Common myeloid progenitor, CD34-positive (primary cell): Measurements from ENCODE around the gene METTL16.

Experiments used
- CTCF ChIA-PET: fragments of 350-600 bp; sonication (Branson Sonifier 250); formaldehyde crosslinking; loops from one replicate; lab custom pipeline; 2021; ENCODE audit warnings: antibody characterized with exemption; lab: Charles Lee
- POLR2A ChIA-PET: fragments of 350-600 bp; sonication (Branson Sonifier 250); formaldehyde crosslinking; loops from one replicate; lab custom pipeline; 2021; ENCODE audit warnings: antibody characterized with exemption; lab: Charles Lee
- DNase-seq, 3 donors: peaks; one replicate each; pipeline versions ENCODE4 v3.0.0 to v3.0.0-alpha.2; 2013
- H3K27ac ChIP-seq, 2 experiments: 1 replicate in 1 of 2; 2 replicates in 1 of 2; pipeline ENCODE4 v1.7.0; 2013; ENCODE audit warnings: inconsistent platforms in 2 of 2, low read length in 2 of 2, mild to moderate bottlenecking in 2 of 2, low read depth in 1 of 2, moderate library complexity in 1 of 2; ENCODE audit not compliant: severe bottlenecking in 2 of 2, insufficient read depth in 1 of 2, poor library complexity in 1 of 2
- H3K27me3 ChIP-seq, 5 experiments: replicated peaks in 2 of 5; 1 replicate in 3 of 5; 2 replicates in 2 of 5; pipeline versions ENCODE4 v1.6.1 to v1.7.0; 2013; ENCODE audit warnings: low read length in 4 of 5, mild to moderate bottlenecking in 2 of 5, moderate library complexity in 2 of 5, inconsistent platforms in 1 of 5; ENCODE audit not compliant: insufficient read depth in 5 of 5, control insufficient read depth in 4 of 5
- H3K36me3 ChIP-seq, 4 experiments: 1 replicate in 2 of 4; 2 replicates in 2 of 4; pipeline versions ENCODE4 v1.6.1 to v1.7.0; 2013; ENCODE audit warnings: low read length in 3 of 4, control low read depth in 1 of 4, mild to moderate bottlenecking in 1 of 4; ENCODE audit not compliant: control insufficient read depth in 4 of 4, insufficient read depth in 4 of 4
- H3K4me1 ChIP-seq, 4 experiments: 1 replicate in 3 of 4; 2 replicates in 1 of 4; pipeline versions ENCODE4 v1.6.1 to v1.7.1; 2013; ENCODE audit warnings: low read length in 3 of 4, mild to moderate bottlenecking in 3 of 4, control low read depth in 1 of 4, inconsistent platforms in 1 of 4, moderate library complexity in 1 of 4; ENCODE audit not compliant: control insufficient read depth in 4 of 4, insufficient read depth in 4 of 4; ENCODE audit errors: control extremely low read depth in 1 of 4
- H3K4me3 ChIP-seq, 7 experiments: 1 replicate in 4 of 7; 2 replicates in 3 of 7; pipeline versions ENCODE4 v1.5.1 to v1.7.0; 2013; ENCODE audit warnings: mild to moderate bottlenecking in 7 of 7, low read length in 6 of 7, moderate library complexity in 6 of 7, inconsistent platforms in 2 of 7, low read depth in 2 of 7, control low read depth in 1 of 7; ENCODE audit not compliant: insufficient read depth in 4 of 7, control insufficient read depth in 1 of 7; ENCODE audit errors: extremely low read depth in 1 of 7
- H3K9me3 ChIP-seq, 5 experiments: 1 replicate in 4 of 5; 2 replicates in 1 of 5; pipeline versions ENCODE4 v1.6.1 to v1.7.1; 2013; ENCODE audit warnings: low read length in 4 of 5, mild to moderate bottlenecking in 2 of 5, inconsistent platforms in 1 of 5, low read depth in 1 of 5, moderate library complexity in 1 of 5; ENCODE audit not compliant: control insufficient read depth in 4 of 5, insufficient read depth in 2 of 5; ENCODE audit errors: control extremely low read depth in 1 of 5
- WGBS: methylation state at CpG from one replicate; pipeline ENCODE4 v1.1.5; 2013; ENCODE audit not compliant: insufficient coverage; 5-methylcytosine and 5-hydroxymethylcytosine counted together

The METTL16 gene

GRCh38 chr17:2398655-2399571 is 112.8 kb downstream of the METTL16 start:
- H3K4me1 ChIP-seq, result peaks cover 11 to 73% (median 62%) of the 10 kb centered on the region in 4 experiments
- CTCF ChIA-PET, result interaction anchor here (0.9 to 1.7 kb wide), 6 partner anchors 14 to 682 kb away, joined by 3 to 9 read pairs (median 4); no protein-coding TSS in a partner anchor
- 19% methylated on average over 31 of the region's 55 CpGs for WGBS
- no peaks in the 10 kb centered on the region for H3K9me3 ChIP-seq
- no peaks in the 10 kb centered on the region for H3K27me3 ChIP-seq
- H3K27ac ChIP-seq, result peak overlapping the region; percentile 88 to 96
- DNase-seq, result peak; percentile 66 to 86 (median 83)
- H3K4me3 ChIP-seq, result peak overlapping the region; percentile 46 to 98 (median 94)
- POLR2A ChIA-PET, result interaction anchor here (0.6 to 1.1 kb wide), 4 partner anchors 9 to 17 kb away, joined by 3 read pairs; no protein-coding TSS in a partner anchor
- H3K36me3 ChIP-seq, result peaks cover 0 to 4% (median 0%) of the 10 kb centered on the region in 4 experiments

- Histone ChIP-seq H3K4me1 (peaks cover 11 to 78% (median 65%) of the 10 kb centered on the region in 4 experiments), H3K36me3 (peaks cover 0 to 4% (median 0%) of the 10 kb centered on the region in 4 experiments), H3K4me3 (peak overlapping the region in 6 of 7 experiments; percentile 16 to 98 (median 58)), H3K27me3 (no peaks in the 10 kb centered on the region), H3K9me3 (no peaks in the 10 kb centered on the region), H3K27ac (peak overlapping the region in 1 of 2 experiments; percentile 96)
- POLR2A ChIA-PET, result interaction anchor here (1.1 kb wide), 1 partner anchor 14 kb away, joined by 3 read pairs; no protein-coding TSS in a partner anchor
- CTCF ChIA-PET, result interaction anchor here (1.0 to 1.7 kb wide), 2 partner anchors 16 to 18 kb away, joined by 4 to 8 read pairs; no protein-coding TSS in a partner anchor
- DNase-seq, result no peak
- 100% methylated on average over 8 of the region's 10 CpGs for WGBS
Measured at GRCh38 chr17:2398182-2398581, 113.5 kb downstream of the METTL16 start.

- peak overlapping the region; percentile 15 to 73 for H3K27ac ChIP-seq
- H3K36me3 ChIP-seq, result peaks cover 0 to 4% (median 0%) of the 10 kb centered on the region in 4 experiments
- ChIA-PET CTCF (interaction anchor here (1.0 to 1.7 kb wide), 2 partner anchors 15 to 19 kb away, joined by 4 to 8 read pairs; no protein-coding TSS in a partner anchor), POLR2A (no interaction called here)
- no peaks in the 10 kb centered on the region for H3K27me3 ChIP-seq
- peaks cover 11 to 73% (median 61%) of the 10 kb centered on the region in 4 experiments for H3K4me1 ChIP-seq
- no peaks in the 10 kb centered on the region for H3K9me3 ChIP-seq
- 57% methylated on average over 9 of the region's 12 CpGs for WGBS
- DNase-seq, result no peak
- peak overlapping the region in 5 of 7 experiments; percentile 40 to 98 (median 61) for H3K4me3 ChIP-seq
Measured at GRCh38 chr17:2397247-2398171, 114.2 kb downstream of the METTL16 start.

- Histone ChIP-seq H3K27ac (peak overlapping the region; percentile 15 to 73), H3K27me3 (no peaks in the 10 kb centered on the region), H3K36me3 (peaks cover 0 to 4% (median 0%) of the 10 kb centered on the region in 4 experiments), H3K9me3 (no peaks in the 10 kb centered on the region), H3K4me3 (peak overlapping the region in 6 of 7 experiments; percentile 32 to 75 (median 56)), H3K4me1 (peaks cover 16 to 71% (median 65%) of the 10 kb centered on the region in 4 experiments)
- peak; percentile 79 to 92 (median 89) for DNase-seq
- POLR2A ChIA-PET, result interaction anchor here (0.5 kb wide), 1 partner anchor 259 kb away, joined by 4 read pairs; no protein-coding TSS in a partner anchor
- 2% methylated on average over 33 of the region's 34 CpGs for WGBS
- CTCF ChIA-PET, result interaction anchor here (1.7 kb wide), 1 partner anchor 19 kb away, joined by 8 read pairs; no protein-coding TSS in a partner anchor
Measured at GRCh38 chr17:2396568-2397246, 115.0 kb downstream of the METTL16 start.

GRCh38 chr17:2396192-2396567 is 115.5 kb downstream of the METTL16 start:
- H3K4me1 ChIP-seq, result peaks cover 21 to 74% (median 70%) of the 10 kb centered on the region in 4 experiments
- no peaks in the 10 kb centered on the region for H3K9me3 ChIP-seq
- WGBS, result 65% methylated on average over 6 of the region's 7 CpGs
- H3K27ac ChIP-seq, result peak overlapping the region in 1 of 2 experiments; percentile 73
- peak overlapping the region in 6 of 7 experiments; percentile 32 to 75 (median 56) for H3K4me3 ChIP-seq
- POLR2A ChIA-PET, result interaction anchor here (0.5 kb wide), 1 partner anchor 260 kb away, joined by 4 read pairs; no protein-coding TSS in a partner anchor
- DNase-seq, result no peak
- CTCF ChIA-PET, result interaction anchor here (1.0 kb wide), 2 partner anchors 11 to 13 kb away, joined by 3 to 4 read pairs; no protein-coding TSS in a partner anchor
- H3K36me3 ChIP-seq, result peaks cover 0 to 4% (median 0%) of the 10 kb centered on the region in 4 experiments
- no peaks in the 10 kb centered on the region for H3K27me3 ChIP-seq
